Smooth muscle cell (in vitro differentiated cells): Measurements from ENCODE around the gene NEK1. TPM values are rescaled to one million over a fixed set of nuclear protein-coding genes. Genes with fewer than 3 reads are reported as not detected.
"Not testable (repeated sequence)": the region's sequence is repeated elsewhere in the genome, so short reads cannot be mapped to it uniquely, and the experiment has no call there.

Experiments
- DNase-seq: peaks from one replicate; lab custom pipeline; 2025; ENCODE audit not compliant: unreplicated experiment; lab: John Stamatoyannopoulos, UW
- H2AFZ ChIP-seq: fragments of 200-600 bp; sonication (generic); 2 replicates; pipeline ENCODE4 v1.6.0; 2016; ENCODE audit warnings: antibody characterized with exemption, low read depth, mild to moderate bottlenecking
- H3F3A ChIP-seq: fragments of 200-600 bp; sonication (generic); 2 replicates; pipeline ENCODE4 v1.6.0; 2017; ENCODE audit warnings: antibody characterized with exemption, low read depth
- H3K27ac ChIP-seq: fragments of 200-600 bp; sonication (generic); 2 replicates; pipeline ENCODE4 v1.5.1; 2016; ENCODE audit warnings: low read depth, mild to moderate bottlenecking
- H3K27me3 ChIP-seq: fragments of 200-600 bp; sonication (generic); 2 replicates; pipeline ENCODE4 v1.6.1; 2016; ENCODE audit warnings: low read depth, mild to moderate bottlenecking
- H3K36me3 ChIP-seq: fragments of 200-600 bp; sonication (generic); 2 replicates; pipeline ENCODE4 v1.5.1; 2016; ENCODE audit warnings: low read depth
- H3K4me1 ChIP-seq: fragments of 200-600 bp; sonication (generic); 2 replicates; pipeline ENCODE4 v1.5.1; 2016; ENCODE audit warnings: low read depth
- H3K4me2 ChIP-seq: fragments of 200-600 bp; sonication (generic); 2 replicates; pipeline ENCODE4 v1.6.0; 2016; ENCODE audit warnings: mild to moderate bottlenecking
- H3K4me3 ChIP-seq: fragments of 200-600 bp; sonication (generic); 2 replicates; pipeline ENCODE4 v1.5.1; 2016; ENCODE audit warnings: mild to moderate bottlenecking
- H3K79me2 ChIP-seq: fragments of 200-600 bp; sonication (generic); 2 replicates; pipeline ENCODE4 v1.6.0; 2016; ENCODE audit warnings: low read depth, mild to moderate bottlenecking
- H3K9ac ChIP-seq: fragments of 200-600 bp; sonication (generic); 2 replicates; pipeline ENCODE4 v1.6.0; 2016; ENCODE audit warnings: low read depth
- H3K9me3 ChIP-seq: fragments of 200-600 bp; sonication (generic); replicated peaks from 2 replicates; pipeline ENCODE4 v1.5.1; 2016; ENCODE audit warnings: low read depth
- H4K20me1 ChIP-seq: fragments of 200-600 bp; sonication (generic); 2 replicates; pipeline ENCODE4 v1.6.0; 2016; ENCODE audit warnings: low read depth
- CTCF ChIP-seq: fragments of 200-600 bp; sonication (generic); IDR thresholded peaks from 2 replicates; pipeline ENCODE4 v1.5.1; 2017; ENCODE audit warnings: borderline replicate concordance, mild to moderate bottlenecking, antibody characterized with exemption; ENCODE audit not compliant: insufficient read depth, poor library complexity, severe bottlenecking
- WGBS: methylation state at CpG from one replicate; pipeline ENCODE4 v1.1.7; 2016; ENCODE audit warnings: low lambda C conversion rate; 5-methylcytosine and 5-hydroxymethylcytosine counted together
- polyA plus RNA-seq: library from polyadenylated mRNA; unstranded; fragments of >200 nt; fragmentation: Nextera tagmentation; extraction: Ambion mirVana; gene quantifications from 2 replicates; pipeline ENCODE4 v1.2.1, GENCODE V29; 2016
- total RNA-seq: library from RNA; depleted of rRNA; stranded (reverse); fragments of >200 nt; gene quantifications from 2 replicates; pipeline ENCODE4 v1.2.3, GENCODE V29; 2014

The NEK1 gene
- total and polyA plus RNA-seq, 2 experiments from 2014 or later = 10.5 to 11.8 TPM

GRCh38 chr4:169506903-169507302, 105.5 kb downstream of the NEK1 start:
- TF ChIP-seq CTCF = no peak
- Histone ChIP-seq H3F3A (no peaks in the 10 kb centered on the region), H3K27me3 (no peaks in the 10 kb centered on the region), H3K27ac (no peak overlapping the region), H3K79me2 (no peaks in the 10 kb centered on the region), H3K4me2 (no peak overlapping the region), H3K4me3 (no peak overlapping the region), H2AFZ (no peak overlapping the region), H3K9ac (no peak overlapping the region), H4K20me1 (no peaks in the 10 kb centered on the region), H3K36me3 (peaks cover 23% of the 10 kb centered on the region), H3K4me1 (no peaks in the 10 kb centered on the region), H3K9me3 (no peaks in the 10 kb centered on the region)
- DNase-seq = no peak
- WGBS = 92% methylated on average over 2 of the region's 2 CpGs

- not testable (repeated sequence) for H3K4me2 ChIP-seq, H3K9ac ChIP-seq, H3K4me1 ChIP-seq, H3K27ac ChIP-seq, H3F3A ChIP-seq, DNase-seq, H3K4me3 ChIP-seq, H3K9me3 ChIP-seq, H4K20me1 ChIP-seq, H2AFZ ChIP-seq, H3K27me3 ChIP-seq, H3K79me2 ChIP-seq
- 99% methylated on average over 11 of the region's 11 CpGs for WGBS
- peaks cover 20% of the 10 kb centered on the region for H3K36me3 ChIP-seq
These were observed 112.5 kb downstream of the NEK1 start for GRCh38 chr4:169499907-169500306.

DNA sequence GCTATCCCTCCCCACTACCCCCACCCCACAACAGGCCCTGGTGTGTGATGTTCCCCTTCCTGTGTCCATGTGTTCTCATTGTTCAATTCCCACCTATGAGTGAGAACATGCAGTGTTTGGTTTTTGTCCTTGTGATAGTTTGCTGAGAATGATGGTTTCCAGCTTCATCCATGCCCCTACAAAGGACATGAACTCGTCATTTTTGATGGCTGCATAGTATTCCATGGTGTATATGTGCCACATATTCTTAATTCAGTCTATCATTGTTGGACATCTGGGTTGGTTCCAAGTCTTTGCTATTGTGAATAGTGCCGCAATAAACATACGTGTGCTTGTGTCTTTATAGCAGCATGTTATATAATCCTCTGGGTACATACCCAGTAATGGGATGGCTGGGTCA, 118.1 kb downstream of the NEK1 start:
- not testable (repeated sequence) for H2AFZ ChIP-seq, H3K27me3 ChIP-seq, H3K9me3 ChIP-seq, H3K4me2 ChIP-seq, H4K20me1 ChIP-seq, H3K9ac ChIP-seq, DNase-seq, H3K4me3 ChIP-seq, H3K4me1 ChIP-seq, H3K27ac ChIP-seq, H3F3A ChIP-seq, H3K79me2 ChIP-seq, H3K36me3 ChIP-seq
- WGBS = 100% methylated on average over 3 of the region's 3 CpGs

GRCh38 chr4:169493164-169493524, 119.2 kb downstream of the NEK1 start:
- Histone ChIP-seq H3K36me3 (no peaks in the 10 kb centered on the region), H3K4me2 (no peak overlapping the region), H3K9ac (no peak overlapping the region), H4K20me1 (no peaks in the 10 kb centered on the region), H3F3A (no peaks in the 10 kb centered on the region), H3K79me2 (no peaks in the 10 kb centered on the region), H3K27ac (no peak overlapping the region), H3K4me1 (no peaks in the 10 kb centered on the region), H3K9me3 (peaks cover 4% of the 10 kb centered on the region), H3K4me3 (no peak overlapping the region), H2AFZ (no peak overlapping the region), H3K27me3 (no peaks in the 10 kb centered on the region)
- 46% methylated on average over 2 of the region's 2 CpGs for WGBS
- DNase-seq = no peak
- no peak for TF ChIP-seq CTCF
